Measurements from ENCODE around the gene ANKS6. TPM values are rescaled to one million over a fixed set of nuclear protein-coding genes. Genes with fewer than 3 reads are reported as not detected.

ANKS6 gene
- total RNA-seq, 1 donor from 2014 or later = 8.0 TPM

DNA sequence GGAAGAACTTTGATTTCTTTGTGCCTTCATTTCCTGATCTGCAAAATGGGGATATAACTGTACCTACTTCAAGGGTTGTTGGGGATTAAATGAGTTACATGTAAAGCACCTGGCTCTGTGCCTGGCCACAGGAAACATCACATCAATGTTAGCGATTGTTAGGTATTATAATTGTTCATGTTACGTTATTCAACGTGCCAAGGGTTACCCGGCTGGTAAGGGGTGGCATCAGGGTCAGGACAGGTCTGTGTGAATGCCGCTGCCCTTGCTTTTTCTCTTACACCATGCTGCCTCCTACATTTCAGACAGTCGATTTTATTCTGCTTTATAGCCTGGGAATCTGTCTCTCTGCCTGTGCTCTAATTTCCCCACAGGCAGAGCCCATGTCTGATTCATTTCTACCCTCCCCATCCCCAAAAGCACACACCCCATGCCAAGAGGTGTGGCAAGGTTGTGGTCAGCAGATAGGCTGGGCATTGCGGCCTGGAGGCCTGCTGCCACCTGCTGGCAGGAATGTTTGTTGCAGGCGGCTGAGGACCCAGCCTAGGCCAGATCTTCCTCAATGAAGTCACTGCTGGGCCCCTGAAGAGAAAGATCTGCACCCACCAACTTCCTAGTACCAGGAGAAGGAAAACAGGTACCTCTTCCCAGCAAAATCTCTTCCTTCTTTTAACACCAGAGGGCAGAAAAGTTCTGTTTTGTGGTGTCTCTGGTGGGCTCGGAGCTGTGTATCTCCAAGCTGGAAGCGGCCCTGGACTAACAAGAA lies 5.3 kb downstream of the ANKS6 start:
- DNase-seq = peak; percentile 85

DNA sequence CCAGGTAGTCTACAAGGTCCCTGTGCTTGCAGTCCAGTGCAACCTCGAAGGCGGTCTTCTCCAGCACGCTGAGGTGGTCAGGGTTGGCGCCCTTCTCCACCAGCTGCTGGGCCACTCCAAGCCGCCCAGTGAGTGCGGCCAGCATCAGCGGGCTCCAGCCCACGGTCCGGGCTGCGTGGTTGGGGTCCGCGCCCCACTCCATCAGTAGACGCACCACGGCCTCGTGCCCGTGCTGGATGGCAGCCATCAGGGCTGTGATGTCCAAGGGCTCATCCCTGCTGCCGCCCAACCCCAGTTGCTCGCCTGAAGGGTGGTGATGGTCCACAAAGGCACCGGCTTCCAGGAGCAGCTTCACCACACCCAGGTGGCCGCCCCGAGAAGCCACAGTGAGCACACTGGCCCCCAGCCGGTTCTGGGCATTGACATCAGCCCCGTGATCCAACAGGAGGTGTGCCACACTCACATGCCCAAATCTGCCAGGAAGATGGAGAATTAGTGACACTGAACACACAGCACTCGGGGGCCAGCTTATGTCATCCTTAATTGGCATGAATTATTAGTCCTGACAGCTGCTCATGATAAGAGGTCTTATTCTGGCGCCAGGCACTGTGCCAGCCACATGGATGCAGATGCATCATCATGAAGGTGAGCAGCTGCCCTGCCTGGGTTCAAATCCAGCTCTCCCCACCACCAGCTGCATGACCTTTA lies 6.1 kb downstream of the ANKS6 start:
- no peak for DNase-seq

GRCh38 chr9:98789483-98790133 lies 6.7 kb downstream of the ANKS6 start:
- DNase-seq = no peak

DNA sequence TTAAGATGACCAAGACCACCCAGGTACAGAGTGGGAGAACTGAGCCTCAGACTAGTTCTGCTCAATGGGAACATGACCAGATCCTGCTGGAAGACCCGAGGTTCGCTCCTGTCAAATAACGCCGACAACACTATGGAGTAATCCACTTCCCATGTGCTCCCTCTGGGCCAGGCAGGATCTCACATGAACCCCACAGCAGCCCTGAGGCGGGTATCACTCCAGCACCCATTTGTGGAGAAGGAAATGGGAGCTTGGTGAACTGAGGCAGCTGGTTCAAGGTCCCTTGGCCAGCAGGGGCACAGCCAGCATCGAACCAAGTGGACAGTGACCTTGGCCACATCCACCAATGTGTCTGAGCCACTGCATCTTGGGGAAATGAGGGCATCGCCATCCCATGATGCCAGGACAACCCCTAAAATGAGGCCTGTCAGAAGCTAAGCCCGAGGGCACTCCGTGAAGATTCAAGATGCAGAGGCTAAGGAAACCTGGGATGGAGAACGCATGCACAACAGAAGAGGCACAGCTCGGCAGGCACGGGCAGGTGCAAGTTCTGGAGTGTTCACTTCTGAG lies 8.5 kb downstream of the ANKS6 start:
- DNase-seq = no peak

DNA sequence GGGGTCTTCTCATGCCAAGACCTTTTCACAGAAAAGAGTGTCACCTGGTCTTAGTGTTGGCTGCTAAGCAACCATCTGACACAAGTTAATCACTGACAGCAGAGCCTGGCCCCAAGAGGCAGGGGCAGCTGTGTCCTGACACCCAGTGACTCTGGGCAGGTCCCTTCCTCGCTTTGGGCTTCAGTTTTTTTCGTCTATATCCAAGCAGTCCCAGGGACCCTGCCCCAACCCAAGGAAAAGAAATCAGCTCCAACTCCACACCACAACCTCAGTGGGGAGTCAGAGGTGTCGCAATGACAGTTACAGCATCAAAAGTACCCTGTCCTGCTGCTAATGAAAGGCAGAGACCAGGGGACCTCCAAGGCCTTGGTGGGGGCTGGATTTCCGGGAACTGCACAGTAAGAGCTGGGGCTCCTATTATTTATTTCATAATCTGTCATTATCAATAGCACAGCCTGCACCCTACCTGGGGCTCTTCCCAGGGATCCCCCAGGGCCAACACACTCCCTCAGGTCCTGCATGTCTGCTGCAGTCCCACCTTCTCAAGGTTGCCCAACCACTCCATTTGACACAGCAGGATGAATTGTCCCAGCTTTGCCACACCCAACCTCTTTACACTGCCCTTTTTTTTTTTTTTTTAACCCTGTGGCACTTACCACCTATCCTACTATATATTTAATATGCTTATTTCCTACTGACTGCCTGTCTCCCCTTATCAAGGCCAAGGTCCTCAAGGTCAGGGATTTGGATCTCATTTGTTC lies 9.4 kb downstream of the ANKS6 start:
- no peak for DNase-seq

- no peak for DNase-seq
Measured at GRCh38 chr9:98784831-98785806, 11.2 kb downstream of the ANKS6 start.

GRCh38 chr9:98783518-98784226 lies 12.7 kb downstream of the ANKS6 start:
- DNase-seq = no peak

DNA sequence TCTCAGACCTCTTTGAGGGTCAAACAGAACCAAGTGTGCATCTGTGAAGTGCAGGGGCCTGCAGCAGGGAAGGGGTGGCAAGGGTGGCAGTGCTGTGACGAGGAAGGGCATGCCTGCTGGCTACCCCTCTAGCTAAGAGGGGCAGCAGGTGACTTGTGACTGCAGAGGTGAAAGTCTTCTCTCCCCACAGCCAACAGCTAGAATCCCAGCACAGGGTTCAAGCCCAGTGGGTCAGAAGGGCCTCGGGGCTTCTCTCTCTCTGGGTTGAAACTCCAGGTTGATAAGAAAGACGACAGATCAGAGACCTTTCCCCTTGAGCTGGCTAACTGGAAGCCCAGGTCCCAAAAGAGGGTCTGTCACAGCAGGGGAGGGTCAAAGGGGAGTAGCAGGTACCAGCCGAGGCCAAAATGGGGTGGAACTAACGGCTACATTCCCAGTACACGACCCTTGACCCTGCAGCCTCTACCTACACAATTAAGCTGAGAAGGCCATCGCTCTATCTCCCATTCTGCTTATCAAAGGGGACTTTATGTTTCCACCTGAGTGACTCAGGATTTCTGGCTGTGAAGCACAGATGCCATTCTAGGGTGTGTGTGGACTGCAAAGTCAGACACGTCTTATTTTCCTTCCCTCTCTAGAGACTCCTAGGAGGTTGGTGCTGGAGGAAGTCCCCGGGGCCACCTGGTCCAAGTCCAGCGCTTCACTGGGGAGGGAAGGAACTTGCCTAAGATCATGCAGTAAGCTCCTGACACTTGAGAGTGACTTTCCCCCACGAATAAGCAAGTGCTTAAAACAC lies 14.6 kb downstream of the ANKS6 start:
- DNase-seq = no peak

DNA sequence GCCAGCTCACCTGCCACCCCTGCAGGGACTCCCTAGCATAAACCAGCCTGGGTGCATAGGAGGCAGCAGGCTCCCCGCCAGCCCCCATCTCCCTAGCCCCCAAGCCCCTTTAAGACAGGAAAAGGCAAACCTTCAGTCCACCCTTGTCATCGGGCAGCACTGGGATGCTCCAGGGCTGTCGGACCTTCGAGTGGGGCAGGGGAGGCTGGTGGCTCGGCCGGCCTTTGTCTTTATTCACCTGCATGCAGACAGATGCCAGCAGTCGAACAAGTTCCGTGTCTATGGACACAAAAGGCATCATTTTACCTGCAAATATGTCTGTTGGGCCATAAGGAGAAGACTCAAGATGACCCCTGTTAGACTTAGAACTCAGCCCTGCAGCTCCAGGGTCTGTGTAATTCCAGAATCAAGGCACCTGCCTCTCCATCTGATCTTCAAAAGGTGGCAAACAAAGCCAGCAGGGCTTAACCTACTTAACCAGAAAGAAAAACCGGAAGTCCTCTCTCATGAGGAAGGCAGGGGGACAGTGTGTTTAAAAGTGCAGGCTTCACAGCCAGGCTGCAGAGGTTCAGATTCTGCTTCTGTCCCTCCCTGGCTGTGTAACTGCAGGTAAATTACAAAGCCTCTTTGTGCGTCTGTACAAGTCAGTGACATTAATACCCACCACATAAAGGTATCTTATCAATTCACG lies 16.2 kb downstream of the ANKS6 start:
- no peak for DNase-seq

GRCh38 chr9:98778711-98779530 lies 17.4 kb downstream of the ANKS6 start:
- peak; percentile 79 for DNase-seq

DNA sequence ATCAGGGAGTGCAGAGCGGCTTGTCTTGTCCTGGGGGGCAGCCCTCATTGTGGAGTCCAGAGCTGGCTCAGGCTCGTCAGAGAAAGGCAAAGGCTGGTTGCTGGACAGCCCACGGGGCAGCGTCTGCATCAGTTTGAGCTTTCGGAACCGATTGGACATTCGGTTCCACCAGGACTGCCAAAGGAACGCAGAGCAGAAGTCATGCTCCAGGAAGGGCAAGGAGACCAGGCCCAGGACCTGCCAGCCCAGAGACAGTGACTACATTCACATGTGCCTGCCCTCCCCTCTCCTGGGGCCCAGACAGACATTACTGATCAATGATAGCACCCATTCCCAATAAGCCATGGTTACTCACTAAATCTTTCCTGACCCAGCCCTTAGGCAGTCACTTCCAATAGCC lies 18.1 kb downstream of the ANKS6 start:
- no peak for DNase-seq

- no peak for DNase-seq
Measured at GRCh38 chr9:98777618-98778017, 18.7 kb downstream of the ANKS6 start.

- peak; percentile 89 for DNase-seq
Measured at GRCh38 chr9:98775831-98776441, 20.4 kb downstream of the ANKS6 start.

GRCh38 chr9:98774746-98775145 lies 21.6 kb downstream of the ANKS6 start:
- peak; percentile 54 for DNase-seq

GRCh38 chr9:98773721-98774120 lies 22.6 kb downstream of the ANKS6 start:
- no peak for DNase-seq

GRCh38 chr9:98772364-98773155 lies 23.8 kb downstream of the ANKS6 start:
- DNase-seq = no peak

Data from dermis blood vessel endothelial cell (primary cell).